Muscle of back (tissue), 11 donors: Measurements from ENCODE around the gene SEC63. TPM values are rescaled to one million over a fixed set of nuclear protein-coding genes. Genes with fewer than 3 reads are reported as not detected.

Experiments
- DNase-seq, 3 donors: peaks; one replicate each; pipeline versions ENCODE4 v3.0.0 to v3.0.0-alpha.2; 2013
- polyA plus RNA-seq, 10 donors: library from polyadenylated mRNA; unstranded; fragments of 120-200 nt; gene quantifications; one replicate each; pipeline ENCODE4 v1.2.1, GENCODE V29; 2013; ENCODE audit not compliant: insufficient read length in 10 of 10

SEC63 gene
- polyA plus RNA-seq, 10 donors = 45.6 to 100 (median 78.1) TPM

DNA sequence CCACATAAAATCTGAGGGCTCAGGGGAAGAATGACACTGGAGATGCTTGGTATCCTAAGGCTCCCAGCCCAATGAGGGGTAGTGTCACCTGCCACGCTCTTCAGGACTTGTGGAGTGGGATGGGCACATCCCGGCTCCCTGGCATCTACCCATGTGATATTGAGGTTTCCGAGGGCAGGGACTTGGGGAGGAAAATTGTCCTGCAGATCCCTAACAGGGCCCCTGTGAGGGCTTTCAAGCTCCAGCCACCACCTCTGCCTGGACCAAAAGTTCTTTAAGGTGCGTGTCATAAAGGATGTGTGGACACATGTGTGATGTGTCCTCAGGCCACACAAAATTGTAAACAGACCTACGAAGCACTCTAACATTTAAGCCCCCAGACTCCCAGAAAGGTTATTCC, 136.4 kb downstream of the SEC63 start:
- DNase-seq = no peak

DNA sequence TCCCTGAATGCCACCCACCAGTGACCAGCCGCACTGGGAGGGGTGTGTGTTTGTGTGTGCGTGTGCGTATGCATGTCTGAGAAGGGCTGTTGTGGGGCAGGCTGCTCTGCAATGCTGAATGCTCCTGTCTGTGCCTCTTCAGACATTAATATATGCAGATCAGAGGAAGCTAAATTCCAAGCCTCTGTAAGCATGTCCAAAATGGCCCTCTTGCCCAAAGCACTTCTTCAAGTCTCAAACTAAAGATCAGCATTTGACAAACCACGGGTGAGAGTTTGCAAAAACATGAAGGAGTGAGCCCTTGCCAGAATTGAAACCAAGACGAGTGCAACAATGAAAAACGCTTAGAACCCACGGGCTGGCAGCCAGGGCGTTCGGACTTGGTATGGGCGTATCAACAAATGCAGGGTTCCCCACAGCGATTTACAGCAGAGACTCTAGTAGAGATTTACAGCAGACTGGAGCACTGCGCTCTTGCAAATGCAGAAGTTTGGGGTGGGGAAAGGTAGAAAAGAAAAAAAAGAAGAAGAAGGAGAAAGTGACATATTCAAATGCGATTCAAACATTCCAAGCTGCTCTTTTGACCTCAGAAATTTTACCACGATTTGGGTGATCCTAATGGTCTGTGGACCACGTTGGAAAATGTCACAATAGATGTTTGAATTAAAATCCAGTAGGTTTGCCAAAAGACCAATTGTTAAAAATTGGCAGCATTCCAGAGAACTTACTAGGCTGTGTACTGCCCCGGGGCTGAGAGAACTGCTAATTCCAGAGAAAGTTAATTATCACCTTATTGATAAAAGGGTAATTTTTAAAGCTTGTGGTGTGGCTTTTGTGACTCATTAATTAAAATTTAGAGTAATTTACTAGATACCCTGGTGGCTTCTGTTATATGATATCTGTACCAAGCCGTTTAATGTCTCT, 137.4 kb downstream of the SEC63 start:
- peak in 1 of 3 donors; percentile 47 for DNase-seq

DNA sequence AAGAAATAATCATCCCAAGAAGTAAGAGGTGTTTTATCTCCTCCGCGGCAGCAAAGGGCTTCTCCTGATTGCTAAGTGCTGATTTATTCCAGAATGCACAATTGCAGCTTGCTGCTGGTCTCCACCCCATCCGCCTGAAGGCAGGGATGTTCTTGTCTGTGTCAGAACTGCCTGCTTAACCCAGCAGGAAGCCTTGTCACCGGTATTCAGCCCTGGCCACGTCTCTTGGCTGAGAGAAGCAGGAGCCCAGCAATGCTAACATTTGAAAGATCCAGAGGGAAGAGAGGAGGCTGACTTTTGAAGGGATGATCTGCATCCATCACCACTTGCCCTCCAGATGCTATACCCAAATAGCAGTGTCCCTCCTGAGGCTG, 138.1 kb downstream of the SEC63 start:
- peak in 1 of 3 donors; percentile 26 for DNase-seq

DNA sequence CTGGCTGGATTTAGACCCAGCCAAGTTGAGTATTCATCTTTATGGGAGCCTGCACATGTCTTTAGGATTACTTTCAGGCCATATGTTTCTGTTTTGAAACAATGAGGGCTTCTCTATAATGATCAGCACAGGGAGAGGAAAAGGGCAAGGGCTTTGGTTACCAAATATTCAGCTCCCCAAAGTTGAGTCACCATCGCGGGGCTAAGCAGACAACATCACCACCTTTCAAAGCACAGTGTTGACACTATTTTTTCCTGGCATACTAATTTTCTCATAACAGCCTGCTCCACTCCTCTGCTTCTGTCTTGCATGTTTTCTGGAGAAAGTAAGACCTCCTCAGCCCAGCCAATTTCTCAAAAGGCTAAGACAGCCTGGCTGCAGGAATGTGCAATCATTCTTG, 138.8 kb downstream of the SEC63 start:
- no peak for DNase-seq

GRCh38 chr6:107818272-107818671, 139.7 kb downstream of the SEC63 start:
- no peak for DNase-seq

DNA sequence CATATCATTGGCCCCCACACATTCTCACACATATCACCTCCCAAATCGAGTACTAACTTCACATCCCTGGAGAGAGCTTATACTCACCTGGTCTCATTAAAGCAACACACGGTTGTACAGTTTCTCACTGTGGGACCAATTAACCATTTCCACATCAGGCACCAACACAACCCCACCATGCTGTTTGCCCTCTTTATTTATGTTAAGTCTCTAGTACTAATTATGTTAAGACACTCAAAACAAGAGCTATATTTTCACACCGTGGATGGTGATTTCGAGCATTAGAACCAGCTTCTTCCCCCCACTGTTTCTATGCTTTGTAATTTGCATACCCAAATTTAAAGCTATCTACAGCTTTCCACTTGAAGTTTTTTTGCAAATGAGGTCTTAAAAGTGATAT, 140.2 kb downstream of the SEC63 start:
- DNase-seq = no peak

Other genes with a start within 250 kb of the SEC63 start
- 1 to 10 TPM in 2 of 10 donors, under 1 TPM in 8; 0.16 to 2.0 (median 0.40) TPM for gene SCML4, start 133.9 kb downstream of the SEC63 start, polyA plus RNA-seq
- 10 to 100 TPM; 16.8 to 30.3 (median 23.8) TPM for gene OSTM1, start 116.5 kb upstream of the SEC63 start, polyA plus RNA-seq
- gene NR2E1, start 207.8 kb upstream of the SEC63 start, polyA plus RNA-seq = under 1 TPM in 3 of 10 donors, not detected in 7; 0.07 to 0.13 (median 0.13) TPM